HG03025 (cell line): ENCODE results near the gene RBBP9.
A peak's percentile ranks its signal among the peaks of the same experiment; 100 is the strongest.
"Not testable (repeated sequence)": the region's sequence is repeated elsewhere in the genome, so short reads cannot be mapped to it uniquely, and the experiment has no call there.

Source experiments
- ATAC-seq: cut with Tn5 transposase; IDR thresholded peaks from one replicate; pipeline ENCODE4 v1.9.1; 2021; ENCODE audit warnings: mild to moderate bottlenecking, moderate library complexity; ENCODE audit not compliant: unreplicated experiment, low FRiP score

RBBP9 gene

DNA sequence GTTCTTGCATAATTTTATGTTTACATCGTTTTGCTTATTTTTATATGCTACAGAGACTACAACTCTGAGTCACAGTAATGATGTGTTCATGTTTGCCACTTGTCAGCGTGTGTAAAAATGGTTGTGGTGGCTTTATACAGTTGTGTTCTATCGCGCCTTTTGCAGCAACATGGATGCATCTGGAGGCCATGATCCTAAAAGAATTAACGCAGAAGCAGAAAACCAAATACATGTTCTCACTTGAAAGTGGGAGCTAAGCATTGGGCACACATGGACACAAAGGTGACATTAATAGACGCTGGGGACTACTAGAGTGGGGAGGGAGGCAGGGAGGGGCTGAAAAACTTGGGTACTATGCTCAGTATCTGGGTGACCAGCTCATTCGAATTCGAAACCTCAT, 9.7 kb upstream of the RBBP9 start:
- ATAC-seq = no peak

DNA sequence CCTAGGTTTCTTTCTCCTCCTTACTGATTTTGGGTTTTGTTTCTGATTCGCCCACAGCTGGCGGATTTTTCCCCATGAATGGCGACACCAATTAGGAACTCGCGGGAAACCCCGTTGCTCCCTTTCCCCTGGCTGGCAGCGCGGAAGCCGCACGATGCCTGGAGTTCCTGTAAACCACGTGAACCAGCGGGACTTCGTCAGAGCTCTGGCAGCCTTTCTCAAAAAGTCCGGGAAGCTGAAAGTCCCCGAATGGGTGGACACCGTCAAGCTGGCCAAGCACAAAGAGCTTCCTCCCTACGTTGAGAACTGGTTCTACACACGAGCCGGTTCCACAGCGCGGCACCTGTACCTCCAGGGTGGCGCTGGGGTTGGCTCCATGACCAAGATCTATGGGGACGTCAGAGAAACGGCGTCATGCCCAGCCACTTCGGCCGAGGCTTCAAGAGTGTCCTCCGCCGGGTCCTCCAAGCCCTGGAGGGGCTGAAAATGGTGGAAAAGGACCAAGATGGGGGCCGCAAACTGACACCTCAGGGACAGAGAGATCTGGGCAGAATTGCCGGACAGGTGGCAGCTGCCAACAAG, 7.5 kb upstream of the RBBP9 start:
- ATAC-seq = no peak

DNA sequence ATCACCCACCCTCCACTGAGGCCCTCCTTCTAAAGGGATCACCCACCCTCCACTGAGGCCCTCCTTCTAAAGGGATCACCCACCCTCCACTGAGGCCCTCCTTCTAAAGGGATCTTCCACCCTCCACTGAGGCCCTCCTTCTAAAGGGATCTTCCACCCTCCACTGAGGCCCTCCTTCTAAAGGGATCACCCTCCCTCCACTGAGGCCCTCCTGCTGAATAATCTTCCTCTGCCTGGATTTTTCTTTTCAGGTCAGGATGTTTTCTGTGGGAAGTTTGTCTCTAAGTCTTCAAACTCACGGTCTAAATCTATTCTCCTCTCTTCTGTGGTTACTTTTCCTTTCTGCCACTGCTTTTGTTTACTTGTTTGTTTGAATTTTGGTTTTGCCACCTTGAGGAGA, 4.6 kb upstream of the RBBP9 start:
- not testable (repeated sequence) for ATAC-seq

DNA sequence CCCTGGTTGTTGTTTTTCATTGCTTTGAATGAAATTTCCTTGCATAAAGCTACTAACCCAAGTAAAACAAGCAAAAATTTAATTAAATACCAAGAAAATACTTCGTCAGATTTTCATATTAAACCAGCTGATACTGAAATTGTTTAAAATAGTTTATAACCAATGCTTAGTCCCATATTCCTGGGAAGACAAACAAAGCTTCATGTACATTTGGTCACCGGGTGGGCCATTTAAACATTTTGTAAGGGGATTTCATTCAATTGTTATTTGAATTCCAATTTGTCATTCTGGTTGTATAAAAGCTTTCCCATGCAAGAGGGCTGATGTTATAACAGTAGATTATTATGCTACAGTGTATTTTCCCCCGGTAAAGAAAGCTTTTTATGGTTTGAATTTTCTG, 578 bp upstream of the RBBP9 start:
- no peak for ATAC-seq

DNA sequence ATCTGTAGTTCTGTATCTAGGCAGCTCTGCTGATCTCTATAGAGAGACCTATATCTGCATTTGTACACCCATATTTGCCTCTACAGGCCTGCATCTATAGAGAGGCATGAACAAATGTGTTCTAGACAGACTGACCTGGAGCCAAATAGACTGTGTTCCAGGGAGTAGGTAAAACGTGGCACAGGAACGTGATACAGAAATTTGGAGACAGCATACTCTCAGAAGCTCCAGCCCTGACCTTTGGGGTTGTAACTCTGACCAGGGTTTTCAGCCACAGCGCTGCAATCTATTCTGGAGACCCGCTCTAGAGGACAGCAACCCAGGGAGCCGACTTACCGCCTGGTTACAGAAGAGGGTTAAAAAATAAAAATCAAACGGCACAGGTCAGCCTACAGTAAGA, 983 bp downstream of the RBBP9 start:
- no peak for ATAC-seq

DNA sequence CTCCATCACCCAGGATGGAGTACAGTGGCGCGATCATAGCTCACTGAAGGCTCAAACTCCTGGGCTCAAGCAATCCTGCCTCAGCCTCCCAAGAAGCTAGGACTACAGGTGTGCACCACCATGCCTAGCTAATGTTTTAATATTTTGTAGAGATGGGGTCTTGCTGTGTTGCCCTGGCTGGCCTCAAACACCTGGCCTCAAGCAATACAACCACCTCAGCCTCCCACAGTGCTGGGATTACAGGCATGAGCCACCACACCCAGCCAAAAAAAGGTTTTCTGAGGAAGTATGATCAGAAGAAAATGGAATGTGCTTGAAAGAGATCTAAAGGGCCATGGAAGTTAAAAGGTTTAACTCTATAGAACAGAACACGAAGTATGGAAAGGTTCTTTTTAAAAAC, 8.7 kb downstream of the RBBP9 start:
- no peak for ATAC-seq

DNA sequence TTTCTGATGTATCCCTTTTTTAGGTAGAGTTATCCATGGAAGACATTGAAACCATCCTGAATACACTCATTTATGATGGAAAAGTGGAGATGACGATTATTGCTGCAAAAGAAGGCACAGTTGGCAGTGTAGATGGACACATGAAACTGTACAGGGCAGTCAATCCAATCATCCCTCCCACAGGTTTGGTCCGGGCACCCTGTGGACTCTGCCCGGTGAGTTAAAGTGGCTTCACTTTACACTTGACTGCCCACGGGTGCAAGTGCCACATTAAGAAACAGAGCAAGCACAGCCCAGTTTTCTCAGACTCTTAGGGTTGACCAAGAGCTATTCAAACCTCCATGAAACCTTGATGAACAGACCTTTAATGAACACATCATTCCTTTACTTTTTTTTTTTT, 15.4 kb downstream of the RBBP9 start:
- ATAC-seq = no peak

DNA sequence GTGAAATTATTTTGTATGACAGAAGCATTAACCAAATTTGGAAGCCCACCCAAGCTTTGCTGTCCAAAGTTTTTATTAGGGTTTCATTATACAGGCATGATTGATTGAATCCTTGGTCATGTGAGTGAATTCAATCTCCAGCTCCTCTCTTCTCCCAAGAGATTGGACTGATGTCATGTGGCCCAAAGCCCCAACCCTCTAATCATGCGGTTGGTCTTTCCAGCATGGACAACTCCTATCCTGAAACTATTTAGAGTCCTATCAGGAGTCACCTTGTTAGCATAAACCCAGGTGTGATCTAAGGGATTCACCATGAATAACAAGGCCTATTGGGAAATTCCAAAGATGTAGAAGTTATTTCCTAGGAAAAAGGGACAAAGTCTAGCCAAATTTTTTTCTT, 19.2 kb downstream of the RBBP9 start:
- ATAC-seq = no peak

DNA sequence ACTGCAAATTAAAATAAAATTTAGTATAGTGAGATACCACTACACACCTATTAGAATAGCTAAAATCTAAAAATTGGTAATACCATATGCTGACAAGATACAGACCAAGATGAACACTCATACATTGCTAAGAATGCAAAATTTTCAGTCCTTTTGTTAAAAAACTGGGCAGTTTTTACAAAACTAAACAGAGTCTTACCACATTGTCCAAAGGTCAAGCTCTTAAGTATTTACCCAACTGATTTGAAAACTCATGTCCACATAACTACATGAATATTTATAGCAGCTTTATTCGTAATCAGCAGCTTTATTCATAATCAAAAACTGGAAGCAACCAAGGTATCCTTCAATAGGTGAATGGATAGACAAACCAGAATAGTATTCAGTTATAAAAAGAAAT, 19.8 kb downstream of the RBBP9 start:
- ATAC-seq = no peak

DNA sequence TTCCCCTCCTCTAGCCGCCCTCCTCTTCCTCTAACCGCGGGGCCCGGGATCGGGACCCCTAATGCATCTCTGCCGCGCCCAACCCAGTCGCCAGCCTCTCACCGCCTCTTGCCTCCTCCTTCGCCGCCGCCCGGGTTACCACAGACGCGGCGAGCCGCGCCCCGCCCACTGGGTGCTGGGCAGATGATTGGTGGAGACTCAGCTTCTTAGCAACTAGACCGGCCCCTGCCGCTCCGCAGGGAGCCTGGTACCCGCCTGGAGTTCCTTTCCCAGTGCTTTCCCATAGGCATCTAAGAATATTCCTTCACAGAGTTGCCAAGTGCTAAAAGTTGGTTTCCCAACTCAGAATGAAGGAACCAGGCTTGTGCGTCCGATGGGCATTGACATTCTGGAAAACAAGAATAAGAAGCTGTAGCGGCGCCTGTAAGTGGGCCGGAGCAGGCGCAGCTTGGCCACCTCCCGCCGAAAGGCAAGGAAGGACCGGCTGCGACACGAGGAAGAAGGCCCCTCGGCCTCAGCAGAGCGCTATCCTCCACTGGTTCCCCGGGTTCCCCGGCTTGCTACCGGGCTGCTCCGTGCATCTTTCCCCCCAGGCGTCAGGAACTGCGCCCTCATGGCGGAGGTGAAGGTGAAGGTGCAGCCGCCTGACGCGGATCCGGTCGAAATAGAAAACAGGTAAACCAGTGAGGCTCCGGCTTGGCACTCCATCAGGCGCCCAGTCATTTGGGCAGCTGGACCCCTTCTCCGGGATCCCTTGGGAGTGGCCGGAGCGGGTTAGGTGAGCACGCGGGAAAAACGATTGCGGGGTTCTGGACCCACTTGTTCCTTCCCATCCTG, 29.9 kb downstream of the RBBP9 start, which contains the start of the genes DZANK1 and POLR3F:
Gene DZANK1, minus strand, starts transcription at position 137 of the 837 bp plus-strand sequence. CDS start 1,672 bp downstream, outside the sequence.
Gene POLR3F, plus strand, starts transcription at position 497 of the 837 bp plus-strand sequence. Its CDS starts 117 bp downstream, at position 614.
- peak; percentile 98 for ATAC-seq

DNA sequence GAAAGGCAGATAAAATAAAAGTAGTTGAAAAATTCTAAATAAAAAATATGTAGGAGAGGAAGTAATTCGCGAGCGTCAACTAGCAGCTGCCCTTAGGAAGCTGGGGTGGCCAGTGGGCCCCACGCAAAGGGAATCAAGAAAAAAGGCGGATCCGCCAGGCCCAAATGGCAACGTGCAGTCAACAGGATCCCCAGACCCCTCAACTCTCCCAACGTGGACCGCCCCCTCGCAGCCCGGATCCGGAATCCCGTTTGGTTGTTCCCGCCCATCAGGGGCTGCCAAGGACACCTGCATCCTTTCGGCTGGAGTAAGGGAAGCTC, 30.5 kb downstream of the RBBP9 start:
- peak; percentile 29 for ATAC-seq

DNA sequence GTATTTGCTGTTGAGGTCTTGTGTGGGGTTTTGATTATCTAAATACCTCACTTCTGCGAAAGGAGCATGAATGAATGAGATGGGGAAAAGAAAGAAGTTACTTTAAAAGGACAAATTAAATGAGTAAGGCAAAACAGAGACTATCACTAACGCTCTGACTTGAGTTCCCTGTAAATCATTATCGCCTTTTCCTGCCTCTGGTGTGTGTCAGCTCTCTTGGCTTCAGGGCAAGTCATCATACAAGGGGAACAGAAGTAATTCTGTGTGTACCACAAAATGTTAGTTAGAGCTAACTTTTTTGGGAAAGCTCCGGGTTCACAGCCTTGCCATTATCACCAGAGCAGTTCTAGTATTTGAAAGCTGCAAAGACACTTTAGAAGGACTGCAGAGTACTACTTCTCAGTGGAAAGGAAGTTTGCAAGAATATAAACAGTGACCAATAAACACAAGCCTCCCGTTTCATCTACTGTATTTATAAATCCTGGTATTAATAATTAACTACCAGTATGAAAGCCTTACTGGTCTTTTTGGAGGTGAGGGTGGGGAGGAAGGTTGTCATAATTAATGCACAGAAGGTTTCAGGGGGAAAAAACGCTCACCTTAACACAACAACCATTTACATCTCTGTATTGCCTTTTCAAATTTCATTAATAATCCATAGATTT, 31.4 kb downstream of the RBBP9 start:
- no peak for ATAC-seq

DNA sequence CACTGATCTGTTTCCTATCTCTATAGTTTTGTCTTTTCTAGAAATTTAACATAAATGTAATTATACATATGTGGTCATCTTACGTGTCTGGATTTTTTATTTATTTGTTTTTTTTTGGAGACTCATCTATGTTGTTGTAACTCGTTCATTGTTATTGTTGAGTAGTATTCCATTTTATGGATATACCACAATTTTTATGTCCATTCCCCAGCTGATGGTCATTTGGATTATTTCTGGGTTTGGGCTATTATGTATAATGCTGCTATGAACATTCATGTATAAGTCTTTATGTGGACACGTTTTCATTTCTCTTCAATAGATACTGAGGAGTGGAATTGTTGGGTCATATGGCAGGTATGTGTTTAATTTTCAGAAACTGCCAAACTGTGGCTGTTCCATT, 40.4 kb downstream of the RBBP9 start:
- ATAC-seq = no peak

DNA sequence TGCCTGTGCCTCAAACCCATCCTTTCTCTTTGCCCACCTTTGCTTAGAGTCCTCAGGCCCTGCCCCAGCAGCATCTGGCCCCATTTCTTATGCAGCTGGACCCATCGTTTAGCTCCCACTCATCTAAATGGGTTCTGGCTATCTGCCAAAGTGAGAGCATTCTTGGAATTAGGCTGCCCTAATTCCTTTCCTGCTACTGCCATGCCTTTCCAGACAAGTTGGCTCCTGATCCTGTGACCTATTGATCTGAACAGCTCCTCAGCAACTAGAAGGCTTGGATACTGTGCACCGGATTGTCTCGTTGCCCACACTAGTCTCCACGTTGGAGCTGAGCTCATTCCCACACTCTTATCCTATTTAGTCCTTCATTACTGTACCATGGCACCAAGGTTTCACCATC, 53.1 kb downstream of the RBBP9 start:
- no peak for ATAC-seq

DNA sequence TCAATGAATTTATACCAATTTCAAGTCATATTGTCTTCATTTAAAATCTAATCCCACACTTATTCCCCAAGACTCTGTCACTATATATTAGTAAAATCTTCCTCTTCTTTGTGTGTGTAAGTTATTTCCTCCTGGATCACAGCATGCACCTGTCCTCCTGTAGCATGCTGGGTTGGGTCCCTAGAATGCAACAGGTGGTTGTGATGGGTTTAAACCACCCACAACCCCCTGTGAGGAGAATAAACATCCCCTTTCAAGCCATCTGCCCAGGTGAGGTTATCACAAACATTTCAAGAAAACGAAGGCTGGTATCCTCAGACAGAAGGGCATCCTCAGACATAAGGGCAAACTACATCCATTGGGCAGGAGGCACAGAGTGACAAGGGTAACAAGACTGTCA, 56.6 kb downstream of the RBBP9 start:
- no peak for ATAC-seq

DNA sequence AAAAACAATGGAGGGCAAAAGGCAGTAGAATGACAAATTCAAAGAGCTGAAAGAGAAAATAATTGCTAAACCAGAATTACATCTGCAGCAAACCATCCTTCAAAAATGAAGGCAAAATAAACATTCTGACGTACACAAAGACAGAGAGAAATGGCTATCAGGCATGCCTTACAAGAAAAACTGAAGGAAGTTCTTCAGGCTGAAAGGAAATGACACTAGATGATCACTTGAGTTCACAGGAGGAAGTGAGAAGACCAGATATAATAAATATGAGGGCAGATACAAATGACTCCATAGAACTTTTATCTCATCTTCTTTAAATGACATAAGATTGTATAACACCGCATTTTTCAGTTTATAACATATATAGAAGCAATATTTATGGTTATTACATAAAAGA, 60.2 kb downstream of the RBBP9 start:
- ATAC-seq = no peak
